Erythroblast (primary cell): ENCODE measurements around the gene CUX1.
"Not testable (repeated sequence)": the region's sequence is repeated elsewhere in the genome, so short reads cannot be mapped to it uniquely, and the experiment has no call there.

Experiments
- DNase-seq, 2 experiments: peaks; one replicate each; lab custom pipeline; 2025; lab: John Stamatoyannopoulos, UW
- GATA1 ChIP-seq: IDR thresholded peaks from 2 replicates; pipeline ENCODE4 v1.6.1; 2011; ENCODE audit warnings: low read depth, mild to moderate bottlenecking, control low read depth, low read length, moderate library complexity
- POLR2A ChIP-seq: IDR thresholded peaks from 2 replicates; pipeline ENCODE4 v1.6.1; 2011; ENCODE audit warnings: mild to moderate bottlenecking, low read length

Gene CUX1

GRCh38 chr7:102165136-102165535 lies 347.7 kb downstream of the CUX1 start:
- TF ChIP-seq GATA1 = no peak
- no peak for TF ChIP-seq POLR2A
- DNase-seq = no peak

- TF ChIP-seq GATA1 (no peak), POLR2A (no peak)
- DNase-seq = no peak
Observed at GRCh38 chr7:102167254-102167653, 349.8 kb downstream of the CUX1 start.

DNA sequence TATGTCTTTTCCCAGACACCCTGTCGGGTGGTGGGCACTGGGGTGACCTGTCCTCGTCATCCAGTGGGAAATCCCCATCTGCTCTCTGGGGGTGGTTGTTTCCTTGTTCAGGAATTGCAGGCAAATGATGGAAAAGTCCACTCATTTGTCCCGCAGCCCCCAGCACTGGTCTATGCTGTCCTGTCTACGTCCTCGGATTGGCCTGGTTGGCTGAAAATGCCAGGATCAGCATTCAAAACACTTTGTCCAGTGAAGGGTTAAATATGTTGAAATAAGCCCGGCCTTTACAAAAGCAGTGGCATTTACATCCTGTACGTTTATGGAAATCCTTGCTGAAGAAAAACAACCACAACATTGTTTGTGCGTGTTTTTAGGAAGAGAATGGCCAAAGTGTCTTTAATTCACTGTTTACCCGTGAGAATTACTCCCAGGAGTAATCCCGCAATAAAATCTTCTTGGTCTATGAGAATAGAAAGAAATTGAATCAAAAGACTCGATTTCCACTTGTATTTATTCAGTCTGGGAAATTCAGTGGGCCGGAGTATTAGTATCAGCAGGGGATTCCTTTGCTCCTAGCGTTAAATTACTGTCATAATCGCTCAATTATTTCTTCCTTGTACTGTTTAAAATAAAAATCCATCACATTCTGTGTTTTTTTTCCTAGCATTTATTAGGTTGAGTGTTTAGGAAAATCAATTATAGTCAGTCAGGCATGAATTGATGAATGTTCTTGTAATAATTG lies 352.4 kb downstream of the CUX1 start:
- TF ChIP-seq GATA1 (no peak), POLR2A (no peak)

DNA sequence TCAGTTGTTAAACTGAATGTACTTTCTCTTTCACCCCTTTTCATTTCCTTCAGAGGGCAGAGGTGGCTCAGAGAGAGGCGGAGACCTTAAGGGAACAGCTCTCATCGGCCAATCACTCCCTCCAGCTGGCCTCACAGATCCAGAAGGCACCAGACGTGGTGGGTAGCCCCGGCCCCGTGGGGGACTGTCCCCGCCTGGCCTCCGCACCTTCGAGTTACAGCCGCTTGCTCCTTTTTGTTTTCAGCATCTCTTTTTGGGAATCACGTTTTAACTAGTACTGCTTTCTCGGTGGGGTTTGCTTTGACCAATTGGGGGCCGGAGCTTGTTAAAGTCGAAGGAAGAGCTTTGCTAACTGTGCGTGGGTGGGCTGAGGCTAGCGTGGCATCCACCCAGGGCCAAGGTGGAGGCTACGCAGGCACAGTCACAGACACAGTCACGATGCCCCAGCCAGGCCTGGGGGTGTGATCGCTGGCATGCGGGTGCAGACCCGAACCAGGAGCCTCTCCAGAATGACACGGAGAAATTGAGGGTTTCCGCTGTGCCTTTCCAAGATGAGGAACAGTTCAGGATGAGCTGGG lies 353.1 kb downstream of the CUX1 start:
- DNase-seq = no peak
- TF ChIP-seq POLR2A (no peak), GATA1 (no peak)

More for the DNA sequence above, 352.4 kb downstream of the CUX1 start:
- no peak for DNase-seq

DNA sequence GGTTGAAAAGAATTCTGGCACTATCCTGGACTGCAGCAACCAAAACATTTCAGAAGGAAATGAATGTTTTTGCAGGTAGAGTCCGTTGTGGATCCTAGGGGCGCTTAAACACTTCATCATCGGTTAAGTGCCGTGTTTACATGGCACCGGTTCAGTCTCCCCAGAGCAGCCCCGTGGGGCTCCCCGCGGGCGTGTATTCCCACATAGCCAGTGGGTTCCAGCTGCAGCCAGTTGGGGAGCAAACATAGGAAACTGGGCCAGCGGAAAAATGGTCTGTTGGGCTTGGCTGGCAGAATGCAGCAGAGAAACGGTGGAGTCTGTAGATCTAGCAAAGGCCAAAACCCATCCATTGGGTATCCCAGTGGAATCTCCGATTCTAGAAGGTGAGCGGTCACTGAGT lies 356.2 kb downstream of the CUX1 start:
- DNase-seq = no peak

GRCh38 chr7:102175423-102176170 lies 358.2 kb downstream of the CUX1 start:
- DNase-seq = no peak
- TF ChIP-seq POLR2A (no peak), GATA1 (no peak)

More for the DNA sequence above, 356.2 kb downstream of the CUX1 start:
- no peak for TF ChIP-seq POLR2A
- TF ChIP-seq GATA1 = no peak

DNA sequence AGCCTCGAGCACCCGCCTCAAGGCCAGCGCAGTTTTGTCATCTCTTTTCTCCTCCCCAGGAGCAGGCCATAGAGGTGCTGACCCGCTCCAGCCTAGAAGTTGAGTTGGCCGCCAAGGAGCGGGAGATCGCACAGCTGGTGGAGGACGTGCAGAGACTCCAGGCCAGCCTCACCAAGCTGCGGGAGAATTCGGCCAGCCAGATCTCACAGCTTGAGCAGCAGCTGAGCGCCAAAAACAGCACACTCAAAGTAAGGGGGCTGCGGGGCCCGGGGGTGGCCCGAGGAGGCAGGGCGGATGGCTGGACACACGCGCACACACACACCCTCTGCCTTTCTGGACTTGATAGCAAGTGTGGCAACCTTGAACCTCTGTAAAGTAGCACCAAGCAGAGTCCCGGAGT lies 361.0 kb downstream of the CUX1 start:
- TF ChIP-seq POLR2A (no peak), GATA1 (no peak)

GRCh38 chr7:102180727-102181126 lies 363.3 kb downstream of the CUX1 start:
- no peak for DNase-seq
- TF ChIP-seq GATA1 = no peak
- no peak for TF ChIP-seq POLR2A

More for the DNA sequence above, 361.0 kb downstream of the CUX1 start:
- DNase-seq = no peak

- no peak for DNase-seq
- TF ChIP-seq GATA1 (no peak), POLR2A (no peak)
Observed at GRCh38 chr7:102181517-102181916, 364.1 kb downstream of the CUX1 start.

- TF ChIP-seq POLR2A = no peak
- no peak for TF ChIP-seq GATA1
- DNase-seq = no peak
Observed at GRCh38 chr7:102182016-102182415, 364.6 kb downstream of the CUX1 start.

DNA sequence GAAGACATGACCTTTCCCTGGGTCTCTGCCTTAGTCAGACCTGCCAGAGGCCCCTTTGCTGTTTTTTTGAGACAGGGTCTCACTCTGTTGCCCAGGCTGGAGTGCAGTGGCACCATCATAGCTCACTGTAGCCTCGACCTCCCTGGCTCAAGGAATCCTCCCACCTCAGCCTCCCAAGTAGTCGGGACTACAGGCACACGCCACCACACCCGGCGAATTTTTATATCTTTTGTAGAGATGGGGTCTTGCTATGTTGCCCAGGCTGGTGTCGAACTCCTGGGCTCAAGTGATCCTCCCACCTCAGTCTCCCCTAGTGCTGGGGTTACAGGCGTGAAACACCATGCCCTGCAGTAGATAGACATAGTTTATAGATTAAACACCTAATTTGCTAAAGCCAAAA lies 366.4 kb downstream of the CUX1 start:
- DNase-seq = not testable (repeated sequence)

DNA sequence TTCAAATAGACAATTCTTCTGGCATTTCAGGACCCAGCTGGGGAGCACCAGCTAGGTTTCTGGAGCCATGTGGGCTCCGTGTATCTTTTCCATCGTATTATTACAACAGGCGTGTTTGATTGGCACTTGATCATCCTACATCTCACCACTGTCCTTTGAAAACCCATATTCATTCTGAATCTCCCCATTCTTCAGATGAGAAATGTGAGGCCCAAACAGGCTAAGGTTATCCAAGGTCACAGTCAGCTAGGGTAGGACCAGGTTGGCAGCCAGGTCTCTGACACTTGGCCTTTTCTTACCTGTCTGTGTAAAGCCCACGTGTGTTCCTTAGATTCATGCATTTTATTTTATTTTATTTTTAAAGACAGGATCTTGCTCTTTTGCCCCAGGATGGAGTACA lies 366.9 kb downstream of the CUX1 start:
- no peak for DNase-seq

GRCh38 chr7:102185796-102186195 lies 368.4 kb downstream of the CUX1 start:
- DNase-seq = no peak
- TF ChIP-seq POLR2A = no peak

More for the DNA sequence above, 366.9 kb downstream of the CUX1 start:
- TF ChIP-seq POLR2A (no peak), GATA1 (no peak)

DNA sequence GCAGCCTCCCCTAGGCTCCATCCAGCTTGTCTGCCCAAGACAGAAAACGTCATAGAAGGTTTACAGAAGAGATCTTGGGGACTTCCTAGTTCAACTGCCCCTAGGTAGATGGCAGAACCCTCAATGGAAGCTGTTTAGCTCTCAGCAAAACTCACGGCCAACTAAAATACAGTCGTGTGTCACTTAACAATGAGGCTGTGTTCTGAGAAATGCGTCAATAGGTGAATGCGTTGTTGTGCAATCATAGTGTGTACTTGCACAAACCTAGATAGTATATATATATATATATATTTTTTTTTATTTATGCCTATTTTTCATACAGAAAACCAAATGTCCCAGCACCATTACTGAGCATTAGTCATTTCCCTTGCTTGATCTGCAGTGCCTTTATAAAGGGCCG lies 368.9 kb downstream of the CUX1 start:
- no peak for TF ChIP-seq GATA1
- no peak for TF ChIP-seq POLR2A
- DNase-seq = no peak

GRCh38 chr7:102188746-102189145 lies 371.3 kb downstream of the CUX1 start:
- no peak for TF ChIP-seq GATA1
- DNase-seq = no peak
